ENCODE data around the gene UBL3. TPM values are rescaled to one million over a fixed set of nuclear protein-coding genes. Genes with fewer than 3 reads are reported as not detected.

Gene UBL3
- total RNA-seq, 1 donor from 2014 or later = 20.0 TPM

GRCh38 chr13:29815336-29815735 lies 35.1 kb downstream of the UBL3 start:
- H3K4me1 Mint-ChIP-seq = peaks cover 20% of the 10 kb centered on the region
- no peak overlapping the region for H3K4me3 ChIP-seq
- peaks cover 16% of the 10 kb centered on the region for H3K4me1 ChIP-seq
- H3K4me3 Mint-ChIP-seq = no peak overlapping the region
- no peaks in the 10 kb centered on the region for H3K27me3 ChIP-seq
- H3K79me2 ChIP-seq (ENCODE audit: low read depth) = peaks cover 73% of the 10 kb centered on the region
- H3K36me3 Mint-ChIP-seq = peaks cover 3% of the 10 kb centered on the region
- H3K27me3 Mint-ChIP-seq (ENCODE audit: insufficient read depth, low read depth) = no peaks in the 10 kb centered on the region
- H3K36me3 ChIP-seq = no peaks in the 10 kb centered on the region
- TF ChIP-seq EZH2phosphoT487 (IDR thresholded peaks at IDR 0.05) (no peak), EZH2 (IDR thresholded peaks at IDR 0.05) (no peak), CTCF (IDR thresholded peaks at IDR 0.05) (no peak)
- no peak overlapping the region for H2AFZ ChIP-seq (replicated peaks)
- H4K20me1 ChIP-seq (ENCODE audit: low read depth) = peaks cover 5% of the 10 kb centered on the region
- no peak overlapping the region for H3K4me2 ChIP-seq
- H3K9me3 ChIP-seq (ENCODE audit: low read depth) = no peaks in the 10 kb centered on the region
- H3F3A ChIP-seq (ENCODE audit: low read depth) = no peaks in the 10 kb centered on the region
- no peak for DNase-seq (ENCODE audit: low spot score)
- H3K9me3 Mint-ChIP-seq = peaks cover 3% of the 10 kb centered on the region
- H3K9ac ChIP-seq = no peak overlapping the region
- H3K27ac ChIP-seq = no peak overlapping the region
- no peak overlapping the region for H3K27ac Mint-ChIP-seq

- Histone ChIP-seq H3K4me1 (peaks cover 5% of the 10 kb centered on the region), H3K27ac (no peak overlapping the region), H3K79me2 (ENCODE audit: low read depth) (peaks cover 74% of the 10 kb centered on the region), H3K36me3 (no peaks in the 10 kb centered on the region), H3K4me3 (no peak overlapping the region), H3K27me3 (no peaks in the 10 kb centered on the region), H3F3A (ENCODE audit: low read depth) (no peaks in the 10 kb centered on the region), H3K4me2 (no peak overlapping the region), H3K9ac (no peak overlapping the region), H2AFZ (replicated peaks) (no peak overlapping the region), H4K20me1 (ENCODE audit: low read depth) (peaks cover 10% of the 10 kb centered on the region), H3K9me3 (ENCODE audit: low read depth) (no peaks in the 10 kb centered on the region)
- H3K27ac Mint-ChIP-seq = no peak overlapping the region
- no peak for DNase-seq (ENCODE audit: low spot score)
- H3K4me3 Mint-ChIP-seq = no peak overlapping the region
- TF ChIP-seq CTCF (IDR thresholded peaks at IDR 0.05) = no peak
- no peak for TF ChIP-seq EZH2 (IDR thresholded peaks at IDR 0.05)
- TF ChIP-seq EZH2phosphoT487 (IDR thresholded peaks at IDR 0.05) = no peak
- H3K9me3 Mint-ChIP-seq = no peaks in the 10 kb centered on the region
- no peaks in the 10 kb centered on the region for H3K4me1 Mint-ChIP-seq
- no peaks in the 10 kb centered on the region for H3K36me3 Mint-ChIP-seq
- H3K27me3 Mint-ChIP-seq (ENCODE audit: insufficient read depth, low read depth) = no peaks in the 10 kb centered on the region
These were observed 39.5 kb downstream of the UBL3 start for GRCh38 chr13:29810898-29811297.

GRCh38 chr13:29810145-29810742 lies 40.2 kb downstream of the UBL3 start:
- H4K20me1 ChIP-seq (ENCODE audit: low read depth) = peaks cover 10% of the 10 kb centered on the region
- TF ChIP-seq CTCF (IDR thresholded peaks at IDR 0.05) (no peak), EZH2 (IDR thresholded peaks at IDR 0.05) (no peak)
- peaks cover 5% of the 10 kb centered on the region for H3K4me1 ChIP-seq
- peaks cover 74% of the 10 kb centered on the region for H3K79me2 ChIP-seq (ENCODE audit: low read depth)
- no peaks in the 10 kb centered on the region for H3F3A ChIP-seq (ENCODE audit: low read depth)
- H3K36me3 Mint-ChIP-seq = peaks cover 2% of the 10 kb centered on the region
- H3K27me3 Mint-ChIP-seq (ENCODE audit: insufficient read depth, low read depth) = no peaks in the 10 kb centered on the region
- no peak for DNase-seq (ENCODE audit: low spot score)
- H3K4me3 Mint-ChIP-seq = no peak overlapping the region
- no peak overlapping the region for H3K27ac Mint-ChIP-seq
- H3K27me3 ChIP-seq = no peaks in the 10 kb centered on the region
- no peak overlapping the region for H3K4me3 ChIP-seq
- H3K9me3 Mint-ChIP-seq = no peaks in the 10 kb centered on the region
- no peak overlapping the region for H3K4me2 ChIP-seq
- no peaks in the 10 kb centered on the region for H3K4me1 Mint-ChIP-seq
- H3K36me3 ChIP-seq = no peaks in the 10 kb centered on the region
- H2AFZ ChIP-seq (replicated peaks) = no peak overlapping the region
- no peak overlapping the region for H3K9ac ChIP-seq
- H3K9me3 ChIP-seq (ENCODE audit: low read depth) = no peaks in the 10 kb centered on the region
- H3K27ac ChIP-seq = no peak overlapping the region

All from neural progenitor cell (in vitro differentiated cells).